ENCODE data around the gene ACTR3.

The ACTR3 gene

DNA sequence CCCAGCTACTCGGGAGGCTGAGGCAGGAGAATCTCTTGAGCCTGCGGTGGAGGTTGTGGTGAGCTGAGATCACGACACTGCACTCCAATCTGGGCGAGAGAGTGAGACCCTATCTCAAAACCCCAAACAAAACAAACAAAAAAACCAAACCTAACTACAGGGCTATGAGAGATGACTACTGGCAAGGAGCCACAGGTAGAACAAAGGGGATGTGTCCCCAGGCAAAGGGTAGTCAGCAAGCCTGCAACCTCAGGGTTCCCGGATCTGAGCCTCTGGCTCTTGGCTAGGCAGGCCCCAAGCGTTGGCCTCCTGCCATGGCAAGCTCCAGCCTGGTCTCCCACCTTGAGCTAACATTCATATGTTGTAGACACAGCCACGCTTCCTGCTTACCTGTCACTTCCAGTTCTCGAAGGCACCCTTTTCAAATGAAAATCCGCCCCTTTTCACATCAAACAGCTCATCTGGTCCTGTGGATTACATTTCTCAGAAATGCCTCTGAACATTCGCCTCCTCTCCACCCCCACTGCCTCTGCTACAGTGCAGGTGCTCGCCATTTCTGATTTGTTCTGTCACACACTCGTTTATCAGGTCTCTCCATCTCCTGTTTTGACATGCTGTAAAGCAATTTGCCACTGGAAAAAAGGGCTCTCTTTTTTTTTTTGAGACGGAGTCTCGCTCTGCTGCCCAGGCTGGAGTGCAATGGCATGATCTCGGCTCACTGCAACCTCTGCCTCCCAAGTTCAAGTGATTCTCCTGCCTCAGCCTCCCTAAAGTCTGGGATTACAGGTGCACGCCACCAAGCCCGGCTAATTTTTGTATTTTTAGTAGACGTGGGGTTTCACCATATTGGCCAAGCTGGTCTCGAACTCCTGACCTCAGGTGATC lies 13.1 kb upstream of the ACTR3 start:
- DNase-seq (ENCODE audit: low read depth in 2 of 2): no peak

DNA sequence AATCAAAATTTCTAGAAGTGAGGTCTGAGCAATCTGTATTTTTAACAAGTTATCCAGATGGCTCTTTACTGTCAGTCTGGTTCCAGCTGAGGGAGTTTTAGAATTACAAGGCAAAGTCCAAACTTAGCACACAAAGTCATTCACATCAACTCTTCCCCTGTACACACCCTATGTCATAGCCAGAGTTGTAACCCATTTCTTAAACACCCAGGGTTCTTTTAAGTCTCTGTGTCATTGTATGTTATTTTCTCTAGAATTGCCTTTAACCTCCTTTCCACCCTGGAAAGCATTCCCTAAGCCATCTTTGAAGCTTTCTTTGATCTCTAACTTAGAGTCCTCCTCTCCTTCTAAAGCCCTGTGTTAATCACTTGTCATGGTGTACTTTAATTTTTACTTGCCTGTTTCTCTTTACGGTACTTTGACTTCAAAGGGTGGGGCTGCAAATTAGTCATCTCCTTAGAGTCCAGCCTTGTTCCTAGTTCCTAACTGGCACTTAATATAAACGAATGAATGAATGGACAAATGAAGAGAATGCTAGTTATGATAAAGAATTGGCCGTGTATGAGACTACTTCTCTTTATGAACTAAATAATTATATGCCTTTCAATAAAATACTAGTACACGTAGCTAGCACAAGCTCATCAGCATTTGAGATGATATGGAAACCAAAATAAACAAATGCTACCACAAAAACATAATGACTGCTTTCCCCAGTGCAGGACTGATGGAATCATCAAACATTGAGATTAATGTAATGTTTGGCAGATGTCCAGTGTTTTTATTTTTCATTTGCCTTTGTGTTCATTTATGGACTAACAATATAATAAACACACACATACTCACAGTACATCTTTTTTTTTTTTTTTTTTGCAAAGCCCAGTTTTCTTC lies 11.9 kb upstream of the ACTR3 start:
- no peak for DNase-seq (ENCODE audit: low read depth in 2 of 2)

DNA sequence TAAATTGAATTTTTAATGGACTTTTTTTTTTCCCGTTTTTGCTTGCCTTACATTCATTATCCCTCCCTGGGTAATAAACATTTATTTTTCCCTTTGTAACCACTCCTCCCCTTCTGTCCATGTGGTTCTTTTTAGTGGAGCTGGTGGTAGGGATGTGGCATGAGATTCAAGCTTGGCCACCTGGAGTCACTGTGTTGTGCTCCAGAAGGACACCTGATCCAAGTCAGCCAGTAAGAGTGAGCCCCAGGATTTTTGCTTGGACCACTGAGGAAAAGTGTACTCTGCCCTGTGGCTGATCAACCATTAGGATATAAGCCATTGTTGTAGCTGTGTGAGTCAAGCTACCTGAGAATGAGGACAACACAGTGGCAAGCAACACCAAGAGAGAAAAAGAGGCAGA lies 11.1 kb upstream of the ACTR3 start:
- DNase-seq (ENCODE audit: low read depth in 2 of 2): no peak

DNA sequence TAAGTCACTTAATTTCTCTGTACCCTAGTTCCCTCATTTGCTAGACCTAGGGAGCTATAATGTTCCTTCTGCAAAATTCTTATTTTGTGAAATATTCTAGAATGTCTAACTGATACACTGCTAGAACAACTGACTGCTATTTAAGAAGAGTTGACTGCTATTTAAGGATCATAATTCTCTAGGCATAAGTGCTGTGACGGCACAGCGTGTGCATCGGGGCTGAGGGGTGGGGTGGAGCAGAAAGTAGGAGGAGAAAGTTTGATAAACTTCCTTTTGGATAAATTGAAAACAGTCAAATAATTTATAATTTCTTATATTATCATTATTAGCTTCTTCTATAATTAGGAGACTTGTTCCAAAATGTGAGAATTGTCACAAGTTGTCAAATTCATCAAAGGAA lies 10.4 kb upstream of the ACTR3 start:
- DNase-seq (ENCODE audit: low read depth in 2 of 2): no peak

DNA sequence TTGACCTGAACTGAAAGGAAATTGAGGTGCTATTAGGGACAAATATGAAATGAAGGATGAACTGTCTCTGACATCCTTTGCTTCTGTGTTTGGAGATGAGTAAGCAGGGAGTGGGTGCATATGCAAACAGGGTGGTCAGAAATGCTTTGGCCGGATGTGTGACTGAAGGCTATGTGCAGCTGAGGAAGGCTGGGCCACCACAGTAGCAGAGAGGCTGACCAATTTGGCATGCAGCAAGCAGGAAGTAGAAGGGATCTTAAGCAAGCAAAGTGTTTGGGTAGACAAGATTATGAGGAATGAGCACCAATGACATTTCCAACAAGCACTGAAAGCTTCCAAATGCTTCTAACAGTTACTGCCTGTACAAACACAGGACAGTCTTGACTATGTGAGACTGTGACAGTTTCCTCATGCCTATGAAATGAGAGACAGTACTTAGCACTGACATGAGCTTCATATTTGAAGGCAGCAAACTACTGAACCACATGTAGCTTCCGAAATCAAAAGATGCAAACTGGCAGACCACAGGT lies 3.3 kb upstream of the ACTR3 start:
- no peak for DNase-seq (ENCODE audit: low read depth in 2 of 2)

DNA sequence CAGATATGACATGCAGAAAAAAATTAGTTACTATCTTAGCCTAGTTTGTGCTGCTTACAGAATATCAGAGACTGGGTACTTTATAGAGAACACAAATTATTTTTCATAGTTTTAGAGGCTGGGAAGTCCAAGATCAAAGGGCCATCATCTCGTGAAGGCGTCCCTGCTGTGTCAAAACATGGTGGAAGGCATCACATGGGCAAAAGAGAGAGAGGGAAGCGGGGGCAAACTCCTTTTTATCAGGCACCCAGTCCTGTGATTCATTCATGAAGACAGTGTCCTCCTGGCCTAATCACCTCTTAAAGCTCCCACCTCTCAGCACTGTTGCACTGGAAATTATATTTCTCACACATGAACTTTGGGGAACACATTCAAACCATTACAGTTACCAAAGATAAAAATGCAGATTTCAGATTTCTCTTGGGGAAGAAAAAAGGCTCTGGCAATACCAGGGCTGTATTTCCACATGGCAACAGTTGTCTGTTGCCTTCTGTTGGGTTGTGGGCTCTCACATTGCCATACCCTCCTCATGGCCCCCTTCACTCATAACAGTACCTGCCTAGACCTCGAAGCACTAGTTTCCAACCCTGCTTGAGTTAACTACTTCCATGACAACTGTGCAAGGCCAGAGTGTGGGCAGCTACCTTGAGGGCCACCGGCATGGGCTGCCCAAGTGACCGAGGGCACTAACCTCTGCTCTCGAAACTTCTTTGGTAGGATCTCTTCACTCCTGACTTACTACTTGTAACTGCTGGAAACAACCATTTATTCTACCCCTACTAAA lies 2.7 kb upstream of the ACTR3 start:
- no peak for DNase-seq (ENCODE audit: low read depth in 2 of 2)

DNA sequence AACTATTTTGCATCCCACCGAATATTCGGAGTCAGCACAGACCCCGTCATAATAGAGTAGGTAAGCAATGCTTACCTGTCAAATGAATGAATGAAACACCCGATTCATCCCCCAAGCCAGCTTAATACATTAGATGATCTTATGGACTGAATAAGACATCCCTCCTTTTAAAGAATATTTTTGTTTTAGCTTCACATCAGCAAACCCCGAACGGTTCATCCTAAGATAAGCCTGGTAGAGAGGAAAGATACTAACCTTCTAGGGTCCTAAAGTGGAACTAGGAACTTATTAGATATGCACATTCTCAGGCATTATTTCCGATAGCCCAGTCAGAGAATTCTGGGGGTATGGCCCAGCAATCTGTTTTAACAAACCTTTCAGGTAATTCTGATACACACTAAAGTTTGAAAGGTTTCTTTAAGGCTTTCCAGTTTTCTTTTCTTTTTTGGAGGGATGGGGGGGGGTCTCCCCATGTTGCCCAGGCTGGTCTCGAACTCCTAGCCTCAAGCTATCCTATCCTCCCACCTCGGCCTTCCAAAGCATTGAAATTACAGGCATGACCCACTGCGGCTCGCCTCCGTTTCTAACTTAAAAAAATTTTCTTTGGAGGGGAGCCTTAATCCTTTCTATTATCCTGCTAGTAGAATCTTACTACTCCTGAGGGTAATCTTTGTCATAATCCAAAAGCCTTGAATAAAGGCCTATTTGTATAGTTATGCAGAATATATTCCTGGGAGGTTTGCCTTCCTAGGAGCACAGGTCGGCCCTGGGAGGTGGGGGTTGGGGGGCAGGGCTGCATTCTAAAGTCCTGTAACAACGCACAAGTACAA lies 1.0 kb upstream of the ACTR3 start:
- DNase-seq (ENCODE audit: low read depth in 2 of 2): no peak

DNA sequence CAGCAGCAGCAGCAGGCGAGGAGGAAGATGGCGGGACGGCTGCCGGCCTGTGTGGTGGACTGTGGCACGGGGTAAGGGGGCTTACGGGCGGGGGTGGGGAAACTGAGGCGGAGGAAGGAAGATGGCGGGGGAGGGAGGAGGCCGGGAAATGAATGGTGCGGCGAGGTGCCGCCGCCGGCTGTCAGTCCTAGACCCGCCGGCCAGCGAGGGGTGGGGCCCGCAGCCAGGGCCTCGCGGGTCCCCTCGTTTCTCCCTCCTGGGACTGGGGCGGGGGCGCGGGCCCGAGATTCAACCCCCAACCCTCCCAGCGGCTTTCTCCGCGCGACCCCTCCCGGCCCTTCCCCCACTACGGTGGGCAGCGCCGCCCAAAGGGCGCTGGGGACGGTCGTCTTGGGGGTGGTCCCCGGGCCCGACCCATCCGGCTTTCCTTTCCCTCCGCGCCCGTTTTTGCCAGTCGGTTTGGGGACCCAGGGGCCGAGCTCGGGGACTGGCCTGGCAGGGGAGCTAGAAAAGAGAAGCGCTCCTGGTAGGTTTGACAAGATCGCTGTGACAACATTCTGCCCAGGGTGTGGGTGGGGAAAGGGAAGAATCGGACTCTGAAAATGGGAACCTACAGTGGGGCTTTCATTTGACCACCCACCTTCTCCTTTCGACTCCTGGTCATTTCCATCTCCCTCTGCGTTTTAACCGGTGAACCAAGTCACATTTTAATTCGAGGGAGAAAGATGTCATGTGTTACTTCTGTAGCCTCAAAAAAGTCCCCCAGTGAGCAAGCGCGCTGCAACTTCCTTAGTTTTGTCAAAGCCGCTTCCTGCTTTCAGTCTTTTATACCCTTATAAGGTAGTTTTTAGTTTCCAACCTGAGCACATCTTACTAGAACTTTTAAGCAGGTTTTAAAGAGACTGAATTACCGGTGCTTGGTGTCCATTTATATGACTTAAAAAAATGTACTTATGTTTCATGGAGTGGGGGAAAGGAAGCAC lies 655 bp downstream of the ACTR3 start:
- DNase-seq (ENCODE audit: low read depth in 2 of 2): peak in 1 of 2 experiments; percentile 65

DNA sequence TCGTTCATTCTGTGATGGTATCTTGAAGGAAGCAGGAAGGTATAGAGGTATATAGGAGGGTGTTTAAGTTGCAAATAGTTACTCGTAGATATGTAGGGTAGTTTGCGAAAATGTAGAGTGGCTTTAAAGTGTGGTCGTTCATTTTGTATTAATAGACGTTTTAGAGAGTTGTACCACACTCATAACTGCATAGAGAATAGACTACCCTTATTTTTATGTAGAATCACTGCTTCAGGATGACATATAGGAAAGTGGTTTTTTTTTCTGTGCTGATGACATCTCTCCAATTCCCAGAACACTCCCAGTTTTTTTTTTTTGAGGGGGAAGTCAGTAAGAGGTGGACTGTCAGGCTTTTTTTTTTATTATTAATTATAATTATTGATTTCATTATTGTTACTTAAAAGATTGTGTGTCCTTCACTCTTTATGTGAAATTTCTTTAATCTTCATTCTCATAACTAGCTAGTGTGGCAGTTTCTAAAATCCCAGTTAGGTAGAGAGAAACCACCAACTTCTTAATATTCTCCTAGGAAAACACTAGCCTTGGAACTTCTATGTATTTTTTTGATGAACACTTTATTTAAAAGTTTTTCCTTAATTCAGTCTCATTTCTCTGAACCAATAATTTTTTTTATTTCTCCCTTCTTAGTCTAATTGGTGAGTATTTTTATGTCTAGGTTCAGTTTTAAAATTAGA lies 1.5 kb downstream of the ACTR3 start:
- no peak for DNase-seq (ENCODE audit: low read depth in 2 of 2)

DNA sequence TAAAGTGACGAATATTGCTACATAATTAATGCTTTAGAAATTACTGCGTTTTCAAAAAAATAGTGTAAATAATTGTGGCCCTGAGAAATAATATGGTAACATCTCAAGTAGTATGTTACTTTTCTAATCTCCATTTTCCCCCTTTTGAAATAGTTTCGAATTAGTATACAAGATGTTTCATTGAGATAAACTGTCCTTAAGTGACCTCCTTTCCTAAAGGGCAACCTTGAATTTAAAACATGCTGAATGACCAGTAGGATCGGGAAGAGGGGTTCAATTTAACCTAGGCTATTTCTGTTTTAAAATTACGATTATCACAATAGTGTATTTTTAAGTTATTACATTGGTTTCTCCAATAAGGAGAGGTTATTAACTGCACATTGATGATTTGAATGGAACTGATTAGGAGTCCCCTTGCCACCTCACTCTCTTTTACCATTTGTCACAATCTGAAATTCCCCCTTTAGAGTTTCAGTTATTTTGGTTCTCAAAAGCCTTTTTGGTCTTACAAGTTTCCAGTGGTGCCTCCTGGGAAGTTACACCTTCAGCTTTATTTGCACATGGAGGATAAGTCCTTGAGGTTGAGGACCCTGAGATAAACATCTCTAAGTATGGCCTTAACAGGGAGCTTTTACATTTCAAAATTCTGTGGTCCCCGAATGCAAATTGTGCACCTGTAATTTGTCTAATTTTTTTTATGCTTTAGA lies 2.3 kb downstream of the ACTR3 start:
- no peak for DNase-seq (ENCODE audit: low read depth in 2 of 2)

DNA sequence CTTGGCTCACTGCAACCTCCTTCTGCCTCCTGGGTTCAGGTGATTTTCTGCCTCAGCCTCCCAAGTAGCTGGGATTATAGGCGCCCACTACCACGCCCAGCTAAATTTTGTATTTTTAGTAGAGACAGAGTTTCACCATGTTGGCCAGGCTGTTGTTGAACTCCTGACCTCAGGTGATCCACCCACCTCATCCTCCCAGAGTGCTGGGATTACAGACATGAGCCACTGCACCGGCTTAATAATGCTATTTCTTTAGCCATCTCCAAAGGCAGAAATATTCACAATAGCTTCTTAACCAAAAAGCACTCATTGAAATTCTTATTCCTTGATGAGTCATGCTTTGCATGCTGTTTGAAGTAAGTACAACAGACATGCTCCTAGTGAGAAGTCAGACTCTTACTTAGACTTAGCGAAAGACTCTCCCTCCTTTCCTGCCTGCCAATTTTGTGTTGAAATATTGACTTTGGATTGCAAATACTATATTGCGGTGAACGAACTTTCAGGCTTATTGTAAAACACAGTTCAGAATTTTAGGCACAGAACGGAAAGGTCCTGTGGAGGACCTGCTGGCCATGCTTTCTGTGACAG lies 4.4 kb downstream of the ACTR3 start:
- DNase-seq (ENCODE audit: low read depth in 2 of 2): peak; percentile 79 to 85

DNA sequence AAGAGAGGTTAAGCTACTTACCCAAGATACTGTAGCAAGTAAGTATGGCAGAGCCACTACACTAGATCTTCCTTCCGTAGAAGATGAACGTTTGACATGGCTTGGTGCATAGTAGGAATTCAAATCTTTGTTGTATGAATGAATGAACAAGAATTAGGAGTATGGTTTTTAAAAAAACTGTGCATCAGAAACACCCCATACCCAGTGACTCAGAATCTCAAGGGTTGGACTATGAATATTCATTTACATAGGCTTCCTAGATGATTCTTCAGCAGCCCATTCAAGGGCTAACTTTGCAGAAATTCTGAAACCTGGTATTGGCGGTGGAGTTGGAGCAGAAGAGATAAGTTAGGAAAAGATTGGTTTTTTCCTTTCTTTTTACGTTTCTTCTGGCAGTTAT lies 5.4 kb downstream of the ACTR3 start:
- DNase-seq (ENCODE audit: low read depth in 2 of 2): no peak

DNA sequence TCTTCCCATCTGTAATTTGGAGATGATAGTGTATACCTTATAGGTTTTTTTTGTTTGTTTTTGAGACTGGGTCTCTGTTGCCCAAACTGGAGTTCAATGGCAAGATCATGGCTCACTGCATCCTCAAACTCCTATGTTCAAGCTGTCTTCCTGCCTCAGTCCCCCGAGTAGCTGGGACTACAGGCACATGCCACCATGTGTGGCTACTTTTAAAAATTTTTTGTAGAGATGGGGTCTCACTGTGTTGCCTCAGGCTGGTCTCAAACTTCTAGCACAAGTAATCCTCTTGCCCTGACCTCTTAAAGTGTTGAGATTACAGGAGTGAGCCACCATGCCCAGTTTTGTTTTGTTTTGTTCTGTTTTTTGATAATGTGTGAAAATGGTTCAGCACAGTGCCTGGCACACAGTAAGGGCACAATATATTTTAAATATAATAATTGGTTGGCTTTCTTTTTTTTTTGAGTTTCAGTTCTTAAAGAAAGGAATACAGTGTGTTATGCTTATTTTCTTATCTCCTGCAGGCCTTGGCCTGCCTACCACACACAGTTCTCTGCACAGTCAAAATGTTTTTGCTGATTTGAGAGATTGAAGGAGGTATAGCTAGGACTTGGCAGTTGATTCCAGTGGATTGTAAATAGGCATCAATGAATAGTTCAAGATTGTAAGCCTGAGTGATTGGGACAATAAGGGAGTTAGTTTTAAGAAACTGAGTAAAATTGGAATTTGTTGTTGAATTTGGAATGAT lies 6.1 kb downstream of the ACTR3 start:
- DNase-seq (ENCODE audit: low read depth in 2 of 2): no peak

DNA sequence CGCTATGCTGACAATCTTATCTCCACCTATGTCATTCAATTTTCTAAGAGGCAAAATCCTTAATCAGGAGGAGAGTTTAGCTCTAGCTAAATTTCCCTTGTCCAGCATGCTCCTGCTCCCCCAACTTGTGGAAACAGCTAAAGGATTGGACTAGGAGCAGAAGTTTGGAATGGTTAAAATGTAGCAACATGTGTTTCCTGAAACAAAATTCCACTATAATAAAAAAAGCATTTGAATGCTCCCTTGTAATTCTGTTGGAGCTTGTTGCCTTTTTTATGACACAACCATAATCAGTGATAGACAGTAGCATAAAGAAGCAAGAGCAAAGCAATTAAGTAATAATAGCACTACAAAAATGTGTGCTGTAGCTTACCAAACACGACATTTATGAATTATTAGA lies 6.9 kb downstream of the ACTR3 start:
- DNase-seq (ENCODE audit: low read depth in 2 of 2): peak in 1 of 2 experiments; percentile 41

DNA sequence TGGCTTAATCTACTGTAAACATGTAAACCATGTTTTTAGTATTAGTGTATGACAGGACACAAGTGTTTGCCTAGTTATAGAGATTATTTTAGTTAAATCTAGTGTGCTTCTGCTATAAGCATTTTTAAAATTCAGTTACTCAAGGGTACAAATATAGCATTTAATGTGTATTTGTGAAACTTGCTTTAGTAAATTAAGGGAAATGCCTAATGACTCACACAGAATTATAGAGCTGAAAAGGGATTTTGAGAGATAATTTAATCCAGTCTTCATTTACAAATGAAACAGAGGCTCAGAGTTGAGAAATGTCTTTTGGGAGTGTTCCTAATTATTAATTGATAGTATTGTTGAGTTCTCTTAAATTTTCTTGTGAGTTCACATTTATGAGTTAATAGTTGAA lies 8.2 kb downstream of the ACTR3 start:
- no peak for DNase-seq (ENCODE audit: low read depth in 2 of 2)

DNA sequence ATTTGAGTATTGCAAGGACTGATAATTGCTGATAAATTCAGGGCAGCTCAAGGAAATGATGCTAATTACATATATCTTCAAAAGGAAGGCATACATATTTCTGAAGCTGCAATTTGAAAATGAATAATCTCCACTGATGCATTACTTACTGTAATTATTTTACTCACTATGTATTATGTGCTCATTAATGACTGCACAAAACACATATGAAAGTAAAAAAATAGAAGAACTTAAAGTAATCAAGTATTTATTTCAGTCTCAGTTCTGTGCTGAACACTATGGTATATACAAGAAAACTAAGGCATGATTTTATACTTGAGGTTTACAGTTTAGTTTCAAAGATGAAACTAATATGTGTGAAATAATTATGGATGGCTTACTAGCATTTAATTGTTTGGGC lies 9.3 kb downstream of the ACTR3 start:
- no peak for DNase-seq (ENCODE audit: low read depth in 2 of 2)

DNA sequence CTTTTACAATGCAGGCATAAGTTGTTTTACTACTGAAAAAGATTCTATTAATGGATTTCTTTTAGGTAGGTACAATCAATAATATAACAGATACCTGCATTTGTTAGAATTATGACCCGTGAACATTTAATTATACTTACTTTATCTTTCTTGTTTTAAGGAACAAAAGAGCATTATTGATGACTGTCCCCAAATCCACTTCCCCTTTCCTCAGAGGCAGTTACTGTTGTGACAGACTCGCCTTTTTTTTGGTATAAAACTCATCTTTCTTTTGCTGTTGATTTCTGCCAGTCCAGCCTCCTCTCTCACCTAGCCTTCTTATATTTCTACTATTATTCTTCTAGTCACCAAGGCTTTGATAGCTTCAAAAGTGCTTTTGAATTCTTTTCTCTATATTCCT lies 12.1 kb downstream of the ACTR3 start:
- DNase-seq (ENCODE audit: low read depth in 2 of 2): no peak
